Uterus (tissue), 2 donors: ENCODE measurements around the gene NEK5.

Experiments
- CTCF ChIP-seq, 4 experiments: fragments of 200-600 bp in 2 of 4; fragments of 450-650 bp in 2 of 4; sonication (generic) in 2 of 4; IDR thresholded peaks; one replicate each; pipeline ENCODE4 v1.5.1; 2016 to 2019; ENCODE audit warnings: antibody characterized with exemption in 4 of 4, mild to moderate bottlenecking in 2 of 4, moderate library complexity in 1 of 4
- POLR2A ChIP-seq, 2 donors: fragments of 450-650 bp; IDR thresholded peaks; one replicate each; pipeline ENCODE4 v1.6.1; 2016; ENCODE audit warnings: antibody characterized with exemption in 2 of 2, mild to moderate bottlenecking in 1 of 2, moderate library complexity in 1 of 2

- TF ChIP-seq CTCF (IDR thresholded peaks at IDR 0.05) = no peak
- no peak for TF ChIP-seq POLR2A (IDR thresholded peaks at IDR 0.05)
These were observed 67.3 kb downstream of the NEK5 start for GRCh38 chr13:52061587-52061986.
